CD4-positive, alpha-beta T cell treated with Interleukin-6 for 4 hours (primary cell): Measurements from ENCODE around the gene KRT10.

ENCODE experiments used
- DNase-seq: peaks from one replicate; pipeline ENCODE4 v3.0.0-alpha.2; 2020; ENCODE audit warnings: mixed read lengths

Gene KRT10

GRCh38 chr17:40801157-40801556 lies 21.3 kb downstream of the KRT10 start:
- DNase-seq = no peak

- no peak for DNase-seq
Measured at GRCh38 chr17:40800381-40800780, 22.0 kb downstream of the KRT10 start.

GRCh38 chr17:40799859-40800258 lies 22.6 kb downstream of the KRT10 start, which contains the start of gene KRT28:
KRT28 (minus strand) TSS chr17:40799959; CDS start chr17:40799893, 66 bp downstream.
- no peak for DNase-seq

GRCh38 chr17:40796846-40797245 lies 25.6 kb downstream of the KRT10 start:
- DNase-seq = no peak

GRCh38 chr17:40795019-40795667 lies 27.3 kb downstream of the KRT10 start:
- DNase-seq = no peak

- DNase-seq = no peak
Measured at GRCh38 chr17:40794466-40794865, 27.9 kb downstream of the KRT10 start.

GRCh38 chr17:40793832-40794231 lies 28.6 kb downstream of the KRT10 start:
- no peak for DNase-seq

- DNase-seq = no peak
Measured at GRCh38 chr17:40791787-40792436, 30.5 kb downstream of the KRT10 start.

- DNase-seq = no peak
Measured at GRCh38 chr17:40791111-40791510, 31.3 kb downstream of the KRT10 start.

- no peak for DNase-seq
Measured at GRCh38 chr17:40782450-40782849, 40.0 kb downstream of the KRT10 start, which contains the start of gene KRT27. KRT27 (minus strand) TSS chr17:40782550; CDS start chr17:40782493, 57 bp downstream.

GRCh38 chr17:40779181-40779909 lies 43.1 kb downstream of the KRT10 start:
- peak; percentile 15 for DNase-seq

GRCh38 chr17:40778461-40778860 lies 44.0 kb downstream of the KRT10 start:
- no peak for DNase-seq

- no peak for DNase-seq
Measured at GRCh38 chr17:40777971-40778370, 44.4 kb downstream of the KRT10 start.

GRCh38 chr17:40777459-40777858 lies 45.0 kb downstream of the KRT10 start:
- DNase-seq = no peak

- no peak for DNase-seq
Measured at GRCh38 chr17:40775945-40776344, 46.5 kb downstream of the KRT10 start.

- DNase-seq = no peak
Measured at GRCh38 chr17:40772101-40772500, 50.3 kb downstream of the KRT10 start, which contains the start of gene KRT26. KRT26 (minus strand) TSS chr17:40772201; CDS start chr17:40772113, 88 bp downstream.
